GM13976 (cell line): ENCODE measurements around the gene CMIP.
"Not testable (repeated sequence)": the region's sequence is repeated elsewhere in the genome, so short reads cannot be mapped to it uniquely, and the experiment has no call there.

Experiments used
- DNase-seq: peaks from one replicate; pipeline ENCODE4 v3.0.0; 2012; ENCODE audit warnings: low spot score
- CTCF ChIP-seq: IDR thresholded peaks from 2 replicates; pipeline ENCODE4 v1.5.1; 2012; ENCODE audit warnings: borderline replicate concordance, mild to moderate bottlenecking; ENCODE audit not compliant: insufficient read depth; ENCODE audit errors: extremely low read depth, missing control alignments, control extremely low read depth
- in situ Hi-C: fragments of 300-500 bp; cut with MboI; formaldehyde crosslinking; loops from one replicate; pipeline ENCODE4 v1.12.0; 2022; ENCODE audit warnings: low sequenced_read_pairs, mixed read lengths, inconsistent platforms; ENCODE audit not compliant: unreplicated experiment

Gene CMIP

GRCh38 chr16:81520151-81520470 is 75.5 kb downstream of the CMIP start:
- in situ Hi-C loops = no loop called here
- DNase-seq = no peak
- TF ChIP-seq CTCF = no peak

DNA sequence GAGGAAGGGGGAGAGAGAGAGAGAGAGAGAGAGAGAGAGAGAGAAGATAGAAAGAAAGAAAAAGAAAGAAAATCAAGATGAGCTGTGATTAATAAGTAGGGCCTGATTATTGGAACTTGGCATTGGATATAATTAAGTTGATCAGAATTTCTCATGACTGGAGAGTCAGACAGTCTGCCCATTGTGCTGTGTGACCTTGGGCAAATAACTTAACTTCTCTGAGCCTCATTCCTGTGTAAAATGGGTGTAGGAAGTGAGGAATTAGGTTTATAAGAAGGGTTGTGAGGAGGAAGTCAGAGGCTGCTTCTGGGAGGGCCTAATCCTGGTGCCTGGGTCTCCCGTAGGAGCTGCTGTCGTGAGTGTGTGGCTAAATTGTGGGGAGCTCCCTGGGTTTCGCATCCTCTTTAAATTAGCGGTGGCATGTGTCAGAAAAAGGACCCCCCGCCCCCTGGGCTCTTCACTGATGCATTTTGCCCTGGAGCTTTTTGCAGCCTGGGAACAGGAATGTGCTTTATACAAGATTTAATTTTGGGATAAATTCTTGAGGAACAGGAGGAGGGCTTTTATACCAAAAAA is 76.0 kb downstream of the CMIP start:
- TF ChIP-seq CTCF = no peak
- DNase-seq = no peak
- in situ Hi-C loops = no loop called here

DNA sequence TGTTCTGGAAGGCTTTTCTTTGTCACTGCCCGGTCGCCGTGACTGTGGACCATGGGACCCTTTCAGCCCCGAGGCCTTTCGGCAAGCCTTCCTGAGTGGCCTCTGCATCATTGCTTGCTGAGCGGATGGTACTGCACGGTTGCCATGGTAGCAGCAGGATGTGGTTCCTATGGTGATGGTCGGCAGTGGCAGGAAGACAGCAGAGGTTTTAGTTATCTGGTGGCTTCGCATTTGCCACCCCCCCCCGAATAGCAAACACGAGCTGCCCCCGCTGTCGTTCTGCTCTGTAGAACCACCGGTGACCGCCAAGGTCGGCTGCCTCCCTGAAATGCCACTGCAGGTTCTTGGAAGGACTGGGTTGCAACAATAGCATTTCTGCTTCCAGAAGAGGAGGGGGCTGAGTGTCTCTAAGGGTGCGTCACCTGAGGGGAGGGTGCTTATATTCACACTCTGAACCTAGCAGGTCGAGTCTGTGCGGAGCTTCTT is 76.6 kb downstream of the CMIP start:
- no peak for TF ChIP-seq CTCF
- in situ Hi-C loops = no loop called here
- DNase-seq = peak; percentile 75

GRCh38 chr16:81522108-81522701 is 77.6 kb downstream of the CMIP start:
- in situ Hi-C loops = no loop called here
- no peak for DNase-seq
- TF ChIP-seq CTCF = no peak

GRCh38 chr16:81522851-81523250 is 78.2 kb downstream of the CMIP start:
- DNase-seq, in situ Hi-C loops: not testable (repeated sequence)

GRCh38 chr16:81523387-81524115 is 78.9 kb downstream of the CMIP start:
- no peak for TF ChIP-seq CTCF
- in situ Hi-C loops = no loop called here
- DNase-seq = no peak

DNA sequence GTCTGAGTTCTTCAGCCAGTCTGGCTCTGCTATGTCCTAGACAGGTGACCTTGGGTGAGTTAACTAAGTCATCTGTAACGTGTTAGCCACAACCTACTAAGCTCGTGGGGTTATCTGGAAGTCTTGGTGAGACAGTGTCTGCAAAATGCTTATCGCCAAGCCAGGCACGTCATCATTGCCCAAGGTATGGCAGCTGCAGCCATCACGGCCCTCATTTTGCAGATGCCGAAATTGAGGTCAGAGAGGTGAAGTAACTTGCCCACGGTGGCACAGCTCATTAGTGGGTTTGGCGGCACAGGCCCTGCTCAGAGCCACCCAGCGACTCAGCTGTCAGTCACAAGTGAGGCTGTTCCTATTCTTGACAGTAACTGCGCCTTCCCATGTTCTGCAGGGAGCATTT is 79.8 kb downstream of the CMIP start:
- no peak for TF ChIP-seq CTCF
- no peak for DNase-seq
- in situ Hi-C loops = no loop called here

DNA sequence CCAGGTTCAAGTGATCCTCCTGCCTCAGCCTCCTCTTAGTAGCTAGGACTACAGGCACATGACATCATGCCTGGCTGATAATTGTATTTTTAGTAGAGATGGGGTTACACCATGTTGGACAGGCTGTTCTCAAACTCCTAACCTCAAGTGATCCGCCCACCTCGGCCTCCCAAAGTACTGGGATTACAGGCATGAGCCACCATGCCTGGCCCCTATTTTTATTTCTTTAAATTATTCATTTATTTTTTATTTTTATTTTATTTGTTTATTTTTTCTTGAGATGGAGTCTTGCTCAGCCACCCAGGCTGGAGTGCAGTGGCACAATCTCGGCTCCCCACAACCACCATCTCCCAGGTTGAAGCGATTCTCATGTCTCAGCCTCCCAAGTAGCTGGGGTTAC is 80.3 kb downstream of the CMIP start:
- in situ Hi-C loops, DNase-seq: not testable (repeated sequence)
